A549 (cell line): ENCODE results near the gene DYRK1A. TPM values are rescaled to one million over a fixed set of nuclear protein-coding genes. Genes with fewer than 3 reads are reported as not detected.

Experiments used
- ATAC-seq, 2 experiments: fragments of 200-7000 bp in 1 of 2; fragments of >200 bp in 1 of 2; cut with Nextera tagmentation in 1 of 2; cut with Tn5 transposase in 1 of 2; 3 replicates each; pipeline versions ENCODE4 v1.8.0 to v1.9.1; 2018 to 2020; ENCODE audit warnings: mild to moderate bottlenecking in 1 of 2, moderate library complexity in 1 of 2
- CTCF ChIA-PET: fragments of 300-600 bp; sonication (Branson Sonifier 250); formaldehyde crosslinking; extraction: SDS; loops from one replicate; lab custom pipeline; 2021; ENCODE audit warnings: antibody characterized with exemption, inconsistent platforms; lab: Yijun Ruan, JAX
- POLR2A ChIA-PET: fragments of 350-600 bp; formaldehyde crosslinking; extraction: SDS; loops from one replicate; lab custom pipeline; 2021; ENCODE audit warnings: antibody characterized with exemption, inconsistent platforms; lab: Yijun Ruan, JAX
- DNase-seq, 2 experiments: peaks; one replicate each; pipeline versions ENCODE4 v3.0.0 to v3.0.0-alpha.2; 2011 to 2016; ENCODE audit warnings: low read depth in 1 of 2, low spot score in 1 of 2
- FAIRE-seq: peaks from 2 replicates; lab custom pipeline; 2011; peaks lifted over from hg19 to GRCh38; lab: Jason Lieb, UNC
- H3K27ac ChIP-seq, 2 experiments: fragments of >200 bp; sonication (Bioruptor Twin); formaldehyde crosslinking; 3 replicates each; pipeline ENCODE4 v1.5.1; 2016 to 2017
- H3K4me1 ChIP-seq: fragments of >200 bp; sonication (Bioruptor Twin); formaldehyde crosslinking; 3 replicates; pipeline ENCODE4 v1.6.1; 2016
- H3K4me2 ChIP-seq: fragments of >200 bp; sonication (Bioruptor Twin); formaldehyde crosslinking; 3 replicates; pipeline ENCODE4 v1.6.1; 2016
- H3K4me3 ChIP-seq: fragments of >200 bp; sonication (Bioruptor Twin); formaldehyde crosslinking; 3 replicates; pipeline ENCODE4 v1.5.1; 2016
- H3K9me3 ChIP-seq: fragments of >200 bp; sonication (Bioruptor Twin); formaldehyde crosslinking; 3 replicates; pipeline ENCODE4 v1.6.1; 2016
- CBX2 ChIP-seq: fragments of 200-600 bp; sonication (generic); IDR thresholded peaks from 2 replicates; pipeline ENCODE4 v1.6.1; 2016; ENCODE audit warnings: low read depth, mild to moderate bottlenecking, borderline replicate concordance
- CBX8 ChIP-seq: fragments of 200-600 bp; sonication (generic); IDR thresholded peaks from 2 replicates; pipeline ENCODE4 v1.6.1; 2016
- CTCF ChIP-seq: fragments of >200 bp; sonication (Bioruptor Twin); formaldehyde crosslinking; IDR thresholded peaks from 3 replicates; pipeline ENCODE4 v1.5.1; 2016
- E2F6 ChIP-seq: IDR thresholded peaks from 2 replicates; pipeline ENCODE4 v1.6.1; 2012; ENCODE audit warnings: low read depth, borderline replicate concordance
- EHF ChIP-seq: fragments of 250-450 bp; sonication (Bioruptor Pico); IDR thresholded peaks from 2 replicates; pipeline ENCODE4 v1.5.0; 2020; ENCODE audit warnings: mild to moderate bottlenecking
- ELK1 ChIP-seq: fragments of 150-350 bp; IDR thresholded peaks from 2 replicates; pipeline ENCODE4 v1.6.1; 2014; ENCODE audit warnings: low read depth, mild to moderate bottlenecking, low read length
- EP300 ChIP-seq, 2 experiments: fragments of >200 bp; sonication (Bioruptor Twin); formaldehyde crosslinking; IDR thresholded peaks; 2 replicates in 1 of 2; 3 replicates in 1 of 2; pipeline ENCODE4 v1.6.1; 2016 to 2017
- FOSB ChIP-seq: fragments of 250-450 bp; sonication (Bioruptor Pico); IDR thresholded peaks from 2 replicates; pipeline ENCODE4 v1.5.0; 2020; ENCODE audit warnings: mild to moderate bottlenecking, moderate library complexity
- FOSL2 ChIP-seq, 2 experiments: fragments of 450-650 bp in 1 of 2; fragments of >200 bp in 1 of 2; sonication (Bioruptor Twin) in 1 of 2; formaldehyde crosslinking; IDR thresholded peaks; 2 replicates each; pipeline versions ENCODE4 v1.5.0 to v1.6.1; 2016 to 2020; ENCODE audit warnings: mild to moderate bottlenecking in 1 of 2, moderate library complexity in 1 of 2
- HDAC2 ChIP-seq: fragments of 200-600 bp; sonication (generic); IDR thresholded peaks from 2 replicates; pipeline ENCODE4 v1.6.1; 2016
- HOXB5 ChIP-seq: fragments of 250-450 bp; sonication (Bioruptor Pico); IDR thresholded peaks from 2 replicates; pipeline ENCODE4 v1.5.0; 2020; ENCODE audit warnings: mild to moderate bottlenecking, moderate library complexity
- KDM1A ChIP-seq: fragments of 200-600 bp; sonication (generic); IDR thresholded peaks from 2 replicates; pipeline ENCODE4 v1.6.1; 2016; ENCODE audit warnings: low read depth, mild to moderate bottlenecking
- MAFK ChIP-seq: fragments of 450-650 bp; IDR thresholded peaks from 2 replicates; pipeline ENCODE4 v1.6.1; 2014; ENCODE audit not compliant: partially characterized antibody
- MYC ChIP-seq: IDR thresholded peaks from 2 replicates; pipeline ENCODE4 v1.6.1; 2012; ENCODE audit warnings: mild to moderate bottlenecking, inconsistent platforms, low read length, improper control_type of control experiment, borderline replicate concordance
- POLR2A ChIP-seq: IDR thresholded peaks from 2 replicates; pipeline ENCODE4 v1.6.1; 2012; ENCODE audit warnings: mild to moderate bottlenecking, low read length
- POLR2AphosphoS2 ChIP-seq: conservative IDR thresholded peaks from 2 replicates; pipeline ENCODE4 v1.6.1; 2012; ENCODE audit warnings: low read length, improper control_type of control experiment, inconsistent platforms
- RARB ChIP-seq: fragments of 250-450 bp; sonication (Bioruptor Pico); IDR thresholded peaks from 2 replicates; pipeline ENCODE4 v1.8.0; 2021; ENCODE audit warnings: mild to moderate bottlenecking, moderate library complexity
- RCOR1 ChIP-seq: fragments of 150-350 bp; IDR thresholded peaks from 2 replicates; pipeline ENCODE4 v1.6.1; 2014; ENCODE audit warnings: antibody characterized with exemption, low read length, low read depth
- RNF2 ChIP-seq: fragments of 200-600 bp; sonication (generic); IDR thresholded peaks from 2 replicates; pipeline ENCODE4 v1.6.1; 2016; ENCODE audit warnings: low read depth, mild to moderate bottlenecking, antibody characterized with exemption, moderate library complexity, borderline replicate concordance
- SREBF2 ChIP-seq: fragments of 450-650 bp; IDR thresholded peaks from 2 replicates; pipeline ENCODE4 v1.6.1; 2014; ENCODE audit warnings: mild to moderate bottlenecking, moderate library complexity
- TP53 ChIP-seq: fragments of 250-450 bp; sonication (Bioruptor Pico); IDR thresholded peaks from 2 replicates; pipeline ENCODE4 v1.5.0; 2021; ENCODE audit warnings: mild to moderate bottlenecking, moderate library complexity
- USF2 ChIP-seq: fragments of 450-650 bp; IDR thresholded peaks from 2 replicates; pipeline ENCODE4 v1.6.1; 2014; ENCODE audit warnings: antibody characterized with exemption
- ZC3H11A ChIP-seq: fragments of 450-650 bp; IDR thresholded peaks from 2 replicates; pipeline ENCODE4 v1.6.1; 2014; ENCODE audit warnings: antibody characterized with exemption, mild to moderate bottlenecking
- WGBS: methylation state at CpG from one replicate; pipeline ENCODE4 v1.1.6; 2017; ENCODE audit errors: missing lambda C conversion rate; 5-methylcytosine and 5-hydroxymethylcytosine counted together
- polyA plus RNA-seq, 4 experiments: library from polyadenylated mRNA; depleted of rRNA in 3 of 4; stranded (reverse); fragments of >200 nt; fragmentation: RNase III in 1 of 4; extraction: RNeasy Plus Mini Kit Qiagen cat#74134 plus additional on column Dnase treatment in 1 of 4; gene quantifications; 2 replicates in 3 of 4; 3 replicates in 1 of 4; pipeline ENCODE4 v1.2.3, GENCODE V29; 2011 to 2017

The DYRK1A gene
- polyA plus RNA-seq, 2 of the 4 experiments (the other 2 are of a cell fraction) = 12.7 to 29.4 TPM

- POLR2A ChIA-PET = no interaction called here
- FAIRE-seq = no peak
Observed at GRCh38 chr21:37331411-37331810, 35.2 kb upstream of the DYRK1A start.

GRCh38 chr21:37335053-37335452 lies 31.5 kb upstream of the DYRK1A start:
- CTCF ChIA-PET = no interaction called here
- no peak for TF ChIP-seq EHF (CRISPR knock-in tag)
- no peak for TF ChIP-seq RCOR1
- TF ChIP-seq MYC = no peak
- TF ChIP-seq CBX2 = no peak
- TF ChIP-seq MAFK = no peak
- no peak for TF ChIP-seq SREBF2
- TF ChIP-seq ZC3H11A = no peak
- TF ChIP-seq CTCF = no peak
- WGBS = 74% methylated on average over 5 of the region's 5 CpGs

More at GRCh38 chr21:37331411-37331810, 35.2 kb upstream of the DYRK1A start:
- DNase-seq = no peak
- no peaks in the 10 kb centered on the region for H3K4me1 ChIP-seq
- 86% methylated on average over 4 of the region's 4 CpGs for WGBS
- H3K27ac ChIP-seq = no peak overlapping the region
- no peaks in the 10 kb centered on the region for H3K9me3 ChIP-seq
- TF ChIP-seq CTCF = no peak
- TF ChIP-seq, all 56 proteins: peak for 0
- H3K4me3 ChIP-seq = no peak overlapping the region
- CTCF ChIA-PET = interaction anchor here (0.6 kb wide), 2 partner anchors 13 to 325 kb away, joined by 3 read pairs; no protein-coding TSS in a partner anchor
- ATAC-seq = no peak
- H3K4me2 ChIP-seq = no peak overlapping the region

GRCh38 chr21:37337179-37337578 lies 29.4 kb upstream of the DYRK1A start:
- TF ChIP-seq CBX8 (no peak), FOSB (CRISPR knock-in tag) (no peak), MAFK (no peak), FOSL2 (IDR thresholded peaks at IDR 0.05) (no peak), FOSL2 (CRISPR knock-in tag; IDR thresholded peaks at IDR 0.05) (no peak), E2F6 (no peak), ELK1 (no peak), EHF (CRISPR knock-in tag) (no peak), RCOR1 (no peak), POLR2AphosphoS2 (no peak), RNF2 (no peak), CBX2 (no peak), SREBF2 (no peak), USF2 (no peak), HOXB5 (CRISPR knock-in tag) (no peak), EP300 (IDR thresholded peaks at IDR 0.05) (no peak), POLR2A (no peak), KDM1A (no peak), HDAC2 (no peak), RARB (CRISPR knock-in tag) (no peak), TP53 (CRISPR knock-in tag) (no peak)
- TF ChIP-seq, all 56 proteins: peak for 0
- FAIRE-seq (no peak), DNase-seq (no peak), ATAC-seq (no peak)
- no peaks in the 10 kb centered on the region for H3K9me3 ChIP-seq
- no peak overlapping the region for H3K4me2 ChIP-seq
- no peak overlapping the region for H3K4me3 ChIP-seq
- no peak overlapping the region; a peak in 1 of 6 replicates for H3K27ac ChIP-seq
- ChIA-PET CTCF (interaction anchor here (0.7 kb wide), 1 partner anchor 347 kb away, joined by 3 read pairs; no protein-coding TSS in a partner anchor), POLR2A (no interaction called here)
- peaks cover 16% of the 10 kb centered on the region for H3K4me1 ChIP-seq
- 92% methylated on average over 4 of the region's 4 CpGs for WGBS

More at GRCh38 chr21:37335053-37335452, 31.5 kb upstream of the DYRK1A start:
- Histone ChIP-seq H3K4me1 (peaks cover 15% of the 10 kb centered on the region), H3K9me3 (no peaks in the 10 kb centered on the region), H3K4me3 (no peak overlapping the region), H3K27ac (no peak overlapping the region), H3K4me2 (no peak overlapping the region)
- FAIRE-seq (no peak), ATAC-seq (no peak), DNase-seq (no peak)
- POLR2A ChIA-PET = no interaction called here
